Neural progenitor cell (in vitro differentiated cells): ENCODE results near the gene CPNE2.

Experiments used
- CTCF ChIP-seq: fragments of 200-600 bp; sonication (generic); IDR thresholded peaks from 2 replicates; pipeline ENCODE4 v1.5.1; 2017; ENCODE audit warnings: antibody characterized with exemption, mild to moderate bottlenecking
- EZH2 ChIP-seq: fragments of 200-600 bp; sonication (generic); IDR thresholded peaks from 2 replicates; pipeline ENCODE4 v1.6.1; 2017; ENCODE audit warnings: antibody characterized with exemption, mild to moderate bottlenecking, moderate library complexity

DNA sequence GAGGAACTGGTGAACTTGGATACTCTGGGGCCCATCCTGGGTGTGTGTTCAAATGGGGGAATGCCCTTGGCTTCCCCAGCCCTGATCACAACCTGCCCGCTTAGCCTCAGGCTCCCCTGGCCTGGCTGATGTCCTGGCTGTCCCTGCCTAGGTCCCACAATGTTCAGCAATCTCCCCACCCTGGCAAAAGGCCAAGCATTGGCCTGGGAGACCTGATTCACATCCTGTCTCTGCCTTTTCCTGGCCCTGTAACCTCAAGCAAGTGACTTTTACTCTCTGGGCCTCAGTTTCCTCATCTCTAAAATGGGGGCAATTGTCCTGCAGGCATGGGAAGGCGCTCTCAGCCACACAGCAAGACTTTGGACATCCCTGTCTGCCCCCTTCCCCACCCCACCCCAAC is 14.4 kb downstream of the CPNE2 start:
- TF ChIP-seq EZH2 = no peak
- no peak for TF ChIP-seq CTCF
